NCI-H510A treated with DMSO at 0.1 percent for 48 hours (cell line): ENCODE results near the gene CFI.

Source experiments
- DNase-seq: peaks from one replicate; lab custom pipeline; 2025; lab: John Stamatoyannopoulos, UW

Gene CFI

DNA sequence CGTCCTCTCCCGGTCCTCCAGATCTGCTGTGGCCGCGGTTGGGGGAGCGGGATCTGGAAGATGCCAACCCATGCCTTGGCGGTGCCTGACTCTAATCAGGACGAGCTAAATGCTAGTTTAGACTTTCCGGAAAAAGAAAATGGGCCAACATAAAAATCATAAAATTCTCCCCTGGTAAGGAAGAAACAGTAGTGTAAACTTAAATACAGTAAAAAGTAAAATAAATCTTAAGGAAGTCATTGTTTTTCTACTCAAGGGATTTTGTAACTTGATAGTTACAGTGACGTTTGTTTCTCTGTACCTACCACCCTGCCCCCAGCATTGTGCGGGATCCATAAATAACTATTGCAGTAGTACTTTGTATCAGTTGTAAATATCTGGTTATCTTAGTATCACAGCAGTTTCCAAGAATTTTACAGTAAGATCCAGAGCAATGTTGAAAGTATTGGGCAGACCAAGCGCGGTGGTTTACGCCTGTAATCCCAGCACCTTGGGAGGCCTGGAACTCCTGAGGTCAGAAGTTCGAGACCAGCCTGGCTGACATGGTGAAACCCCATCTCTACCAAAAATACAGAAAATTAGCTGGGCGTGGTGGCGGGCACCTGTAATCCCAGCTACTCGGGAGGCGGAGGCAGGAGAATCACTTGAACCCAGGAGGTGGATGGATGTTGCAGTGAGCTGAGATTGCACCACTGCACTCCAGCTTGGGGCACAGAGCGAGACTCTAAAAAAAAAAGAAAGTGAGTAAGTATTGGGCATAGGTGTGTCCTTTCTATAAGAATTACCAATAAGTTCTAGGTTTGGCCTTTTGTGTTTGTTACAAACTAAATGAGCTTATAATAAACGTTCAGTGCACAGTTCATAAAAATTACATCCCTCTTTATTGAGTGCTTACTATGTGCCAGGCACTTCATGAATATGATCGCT is 70.9 kb downstream of the CFI start:
- no peak for DNase-seq

- peak; percentile 70 for DNase-seq
These were observed 71.8 kb downstream of the CFI start, which contains the start of gene PLA2G12A for GRCh38 chr4:109729718-109730618. Gene PLA2G12A (minus strand): TSS chr4:109730070. CDS start chr4:109729809, 261 bp downstream.

DNA sequence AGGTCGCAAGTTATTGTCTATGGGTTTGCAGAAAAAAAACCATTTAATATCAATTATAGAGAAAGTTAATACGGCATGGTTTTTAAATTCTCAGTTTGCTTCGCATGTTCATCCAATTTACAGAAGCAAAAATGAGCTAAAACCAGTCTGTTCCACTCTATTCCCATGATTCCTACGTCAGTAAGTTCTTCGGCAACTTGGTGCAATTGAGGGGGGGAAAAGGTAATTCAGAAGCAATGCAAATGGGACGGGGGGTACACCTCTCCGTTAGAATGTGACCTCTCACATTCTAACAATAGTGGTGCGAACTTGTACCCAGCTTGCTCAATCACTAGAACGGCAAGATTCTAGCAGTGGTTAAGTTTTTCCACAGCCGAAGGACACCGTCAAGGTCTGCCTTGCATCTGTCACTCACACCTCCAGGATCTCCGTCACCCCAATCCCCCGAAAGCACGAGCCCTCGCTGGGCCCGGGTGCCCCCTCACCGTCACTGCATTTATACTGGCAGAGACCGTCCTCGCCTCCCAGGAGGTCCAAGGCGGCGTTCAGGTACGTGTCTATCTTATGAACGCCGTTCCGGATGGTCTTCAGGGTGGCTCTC is 72.6 kb downstream of the CFI start:
- no peak for DNase-seq

- DNase-seq: no peak
These were observed 73.4 kb downstream of the CFI start for GRCh38 chr4:109728385-109728784.

DNA sequence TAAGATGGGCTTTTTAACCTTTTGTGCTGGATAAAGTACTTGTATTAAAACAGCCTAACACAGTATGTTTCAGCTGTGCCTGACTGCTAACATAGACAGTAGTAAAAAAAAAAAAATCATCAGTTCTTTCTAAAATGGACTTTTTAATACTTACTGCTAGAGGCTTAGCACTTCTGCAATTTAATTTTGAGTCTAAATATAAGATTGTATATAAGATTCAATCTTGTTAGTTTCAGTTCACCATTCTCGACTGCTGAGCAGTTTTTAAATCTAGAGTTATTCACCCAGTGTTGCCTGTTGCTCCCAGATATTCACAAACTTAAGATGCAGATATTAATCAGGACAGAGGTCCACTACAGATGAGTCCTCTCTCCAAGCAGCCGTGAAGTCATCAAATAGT is 78.7 kb downstream of the CFI start:
- no peak for DNase-seq

DNA sequence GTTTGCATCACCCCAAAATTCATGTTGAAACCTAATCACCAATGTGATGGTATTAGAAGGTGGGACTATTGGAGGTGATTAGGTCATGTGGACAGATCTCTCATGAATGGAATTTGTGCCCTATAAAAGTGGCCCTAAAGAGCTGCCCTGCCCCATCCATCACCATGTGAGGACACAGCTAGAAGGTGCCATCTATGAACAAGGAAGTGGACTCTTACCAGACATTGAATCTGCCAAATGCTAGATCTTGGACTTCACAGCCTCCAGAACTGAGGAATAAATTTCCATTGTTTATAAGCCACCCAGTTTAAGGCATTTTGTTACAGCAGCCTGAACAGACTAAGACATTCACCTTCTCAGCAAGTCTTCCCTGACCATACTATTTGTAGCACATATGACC is 79.4 kb downstream of the CFI start:
- DNase-seq: no peak

DNA sequence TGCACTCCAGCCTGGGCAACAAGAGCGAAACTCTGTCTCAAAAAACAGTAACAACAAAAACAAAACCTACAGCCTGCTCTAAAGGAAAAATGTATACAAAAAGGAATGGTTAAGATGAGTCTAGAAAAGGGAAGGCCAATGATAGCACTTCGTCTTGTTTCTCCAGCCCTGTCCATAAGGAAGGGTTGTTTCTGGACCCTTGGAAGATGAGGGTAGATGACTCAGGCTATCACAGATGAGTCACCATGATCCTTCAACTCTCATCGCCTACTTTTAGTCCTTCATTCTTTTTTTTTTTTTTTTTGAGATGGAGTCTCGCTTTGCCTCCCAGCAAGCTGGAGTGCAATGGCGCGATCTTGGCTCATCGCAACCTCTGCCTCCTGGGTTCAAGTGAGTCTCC is 80.8 kb downstream of the CFI start:
- DNase-seq: no peak

GRCh38 chr4:109719604-109720003 is 82.2 kb downstream of the CFI start:
- DNase-seq: no peak

- DNase-seq: no peak
These were observed 83.0 kb downstream of the CFI start for GRCh38 chr4:109718759-109719158.

DNA sequence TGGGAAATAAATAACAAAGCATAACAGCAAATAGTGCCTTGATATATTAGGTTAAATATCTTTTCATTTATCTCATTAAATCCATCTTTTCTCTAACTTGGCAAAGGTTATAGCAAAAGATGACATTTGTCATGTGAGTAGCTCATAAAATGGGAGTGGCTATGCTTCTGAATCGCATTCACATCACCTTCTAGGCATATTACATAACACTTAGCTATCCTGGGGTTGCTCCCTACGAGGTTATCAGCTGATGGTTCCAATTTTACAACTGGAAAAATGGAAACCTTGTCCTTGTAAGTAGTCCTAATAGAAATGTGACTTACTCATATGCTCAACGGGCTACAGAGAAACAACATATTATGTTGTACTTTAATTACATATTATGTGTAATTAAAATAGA is 88.3 kb downstream of the CFI start:
- DNase-seq: no peak

DNA sequence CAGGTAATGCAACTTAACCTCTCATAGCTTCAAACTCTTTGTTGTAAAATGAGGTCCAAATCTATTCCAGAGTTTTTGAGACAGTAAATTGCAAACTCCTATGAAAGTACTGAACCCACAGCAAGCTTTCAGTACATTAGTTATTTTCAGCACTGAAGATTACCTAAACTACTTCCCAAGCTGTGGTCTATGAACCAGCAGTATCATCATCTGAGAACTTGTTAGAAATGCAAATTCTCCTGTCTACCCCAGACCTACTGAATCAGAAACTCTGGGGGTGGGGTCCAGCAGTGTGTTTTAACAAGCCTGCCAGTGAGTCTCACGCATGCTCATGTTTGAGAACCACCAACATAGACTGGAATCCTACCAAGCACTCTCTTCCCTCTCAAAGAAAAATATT is 92.8 kb downstream of the CFI start:
- no peak for DNase-seq

DNA sequence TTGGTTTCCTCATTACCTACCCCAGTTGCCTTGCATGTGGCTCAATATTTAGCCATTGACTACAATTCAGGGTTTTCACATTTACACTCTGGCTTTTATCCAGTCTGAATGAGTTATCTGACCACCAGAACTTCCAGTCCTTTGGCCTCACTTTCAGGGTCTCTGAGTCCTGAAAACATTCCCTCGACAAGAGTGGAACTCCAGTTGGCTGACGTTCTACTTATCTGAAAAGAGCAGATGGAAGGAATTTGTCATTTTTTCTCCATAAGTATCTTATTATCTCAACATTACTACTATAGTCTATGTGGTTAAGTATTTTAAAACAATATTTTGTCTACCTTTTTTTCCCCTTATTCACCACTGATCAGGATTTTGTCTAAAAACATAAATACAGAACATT is 93.4 kb downstream of the CFI start:
- DNase-seq: no peak

DNA sequence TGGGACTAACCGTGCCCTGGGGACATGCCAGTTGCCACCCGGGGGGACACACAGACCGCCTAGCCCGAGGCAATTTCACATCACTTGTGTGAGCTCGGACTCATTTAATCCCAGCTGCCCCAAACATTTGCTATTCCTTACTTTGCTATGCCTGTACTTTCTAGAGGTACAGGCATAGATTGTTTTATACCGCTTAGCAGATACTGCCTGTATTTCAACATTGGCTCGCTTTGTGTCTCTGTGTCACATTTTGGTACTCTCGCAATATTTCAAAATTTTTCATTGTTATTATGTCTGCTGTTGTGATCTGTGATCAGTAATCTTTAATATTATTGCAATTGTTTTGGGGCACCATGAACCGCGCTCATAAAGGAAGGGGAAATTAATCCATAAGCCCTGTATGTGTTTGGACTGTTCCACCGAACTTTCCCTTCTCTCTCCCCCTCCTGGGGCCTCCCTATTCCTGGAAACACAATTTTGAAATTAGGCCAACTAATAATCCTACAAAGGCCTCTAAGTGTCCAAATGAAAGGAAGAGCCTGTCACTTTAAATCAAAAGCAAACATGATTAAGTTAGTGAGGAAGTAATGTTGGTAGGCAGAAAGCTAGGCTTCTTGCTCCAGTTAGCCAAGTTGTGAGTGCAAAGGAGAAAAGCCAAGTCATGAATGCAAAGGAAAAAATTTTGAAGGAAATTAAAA is 98.0 kb downstream of the CFI start:
- DNase-seq: peak; percentile 19

- DNase-seq: peak; percentile 63
These were observed 98.7 kb downstream of the CFI start, which contains the start of gene CASP6 for GRCh38 chr4:109702950-109703663. Gene CASP6 (minus strand): TSS chr4:109703445. CDS start chr4:109703395, 50 bp downstream.

DNA sequence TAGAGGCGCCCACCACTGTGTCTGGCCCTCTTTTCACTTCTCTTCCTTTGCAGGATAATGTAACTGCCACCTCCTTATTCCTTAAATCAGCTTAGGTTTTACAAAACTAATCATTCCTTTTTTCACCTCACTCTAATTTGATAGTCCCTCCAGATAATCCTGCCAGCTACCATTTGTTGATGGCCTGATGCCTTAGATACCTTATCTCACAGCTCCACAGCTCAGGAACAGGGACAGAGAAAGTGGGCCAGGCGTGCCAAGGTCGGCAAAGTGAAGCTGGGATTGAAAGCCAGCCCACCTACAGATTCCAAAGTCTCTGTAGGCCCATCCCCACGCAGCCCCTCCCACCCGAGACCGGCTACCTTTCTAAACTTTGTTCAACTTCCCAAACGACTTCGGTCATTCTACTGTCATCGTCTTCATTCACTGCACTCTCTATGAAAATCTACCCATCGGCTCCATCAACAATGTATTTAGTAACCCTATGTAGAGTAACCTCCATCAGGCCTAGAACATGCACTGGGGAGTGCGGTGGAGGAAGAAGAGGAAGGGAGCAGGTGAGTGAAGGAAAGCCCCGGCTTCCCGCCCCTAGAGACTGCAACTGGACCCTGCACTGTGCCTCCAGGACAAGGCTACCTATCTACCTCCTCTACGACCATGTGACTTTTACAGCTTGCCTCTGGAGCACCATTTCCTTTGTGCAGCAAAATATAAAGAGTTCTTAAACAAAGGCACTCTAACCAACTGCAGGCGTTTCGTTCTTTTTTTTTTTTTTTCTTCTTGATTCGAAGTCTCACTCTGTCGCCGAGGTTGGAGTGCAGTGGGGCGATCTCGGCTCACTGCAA is 100.0 kb downstream of the CFI start:
- DNase-seq: peak; percentile 38

- no peak for DNase-seq
These were observed 102.1 kb downstream of the CFI start for GRCh38 chr4:109699553-109700225.

- DNase-seq: no peak
These were observed 103.1 kb downstream of the CFI start for GRCh38 chr4:109698656-109699055.

- DNase-seq: no peak
These were observed 110.3 kb downstream of the CFI start for GRCh38 chr4:109691411-109691920.
